Femur (tissue), 1 donor: Measurements from ENCODE around the gene VAMP1.
A peak's percentile ranks its signal among the peaks of the same experiment; 100 is the strongest.
"Not testable (repeated sequence)": the region's sequence is repeated elsewhere in the genome, so short reads cannot be mapped to it uniquely, and the experiment has no call there.

Experiments
- DNase-seq: peaks from one replicate; pipeline ENCODE4 v3.0.0-alpha.2; 2017

Gene VAMP1

GRCh38 chr12:6469092-6469491, 1.4 kb downstream of the VAMP1 start:
- DNase-seq = no peak

GRCh38 chr12:6468283-6468575, 2.2 kb downstream of the VAMP1 start:
- no peak for DNase-seq

GRCh38 chr12:6467571-6468282, 2.8 kb downstream of the VAMP1 start:
- DNase-seq = not testable (repeated sequence)

GRCh38 chr12:6466751-6467150, 3.7 kb downstream of the VAMP1 start:
- not testable (repeated sequence) for DNase-seq

GRCh38 chr12:6466184-6466573, 4.3 kb downstream of the VAMP1 start:
- no peak for DNase-seq

GRCh38 chr12:6465467-6466183, 4.9 kb downstream of the VAMP1 start:
- peak; percentile 57 for DNase-seq

- no peak for DNase-seq
These were observed 5.9 kb downstream of the VAMP1 start for GRCh38 chr12:6464531-6464930.

GRCh38 chr12:6463858-6464257, 6.6 kb downstream of the VAMP1 start:
- no peak for DNase-seq

GRCh38 chr12:6463216-6463615, 7.3 kb downstream of the VAMP1 start:
- no peak for DNase-seq

- no peak for DNase-seq
These were observed 8.1 kb downstream of the VAMP1 start for GRCh38 chr12:6462234-6462995.

- DNase-seq = peak; percentile 72
These were observed 8.9 kb downstream of the VAMP1 start for GRCh38 chr12:6461401-6462233.

- no peak for DNase-seq
These were observed 9.6 kb downstream of the VAMP1 start for GRCh38 chr12:6460751-6461371.

GRCh38 chr12:6459004-6459337, 11.5 kb downstream of the VAMP1 start:
- no peak for DNase-seq

GRCh38 chr12:6458281-6459003, 12.0 kb downstream of the VAMP1 start:
- DNase-seq = no peak

- DNase-seq = no peak
These were observed 13.1 kb downstream of the VAMP1 start for GRCh38 chr12:6457220-6457945.

- DNase-seq = no peak
These were observed 17.4 kb downstream of the VAMP1 start for GRCh38 chr12:6452944-6453630.

GRCh38 chr12:6452245-6452943, 18.1 kb downstream of the VAMP1 start:
- no peak for DNase-seq

- DNase-seq = peak; percentile 93
These were observed 18.9 kb downstream of the VAMP1 start, which contains the start of gene TAPBPL for GRCh38 chr12:6451348-6452244. Gene TAPBPL (plus strand): TSS chr12:6452042. CDS start chr12:6452249, 207 bp downstream.

- DNase-seq = no peak
These were observed 19.6 kb downstream of the VAMP1 start for GRCh38 chr12:6450869-6451347.
